ENCODE results near the gene GPAT2.
"Not testable (repeated sequence)": the region's sequence is repeated elsewhere in the genome, so short reads cannot be mapped to it uniquely, and the experiment has no call there.

The GPAT2 gene

GRCh38 chr2:96065381-96065930 is 30.7 kb upstream of the GPAT2 start:
- DNase-seq = no peak

GRCh38 chr2:96064760-96065159 is 30.0 kb upstream of the GPAT2 start:
- not testable (repeated sequence) for DNase-seq

GRCh38 chr2:96064047-96064675 is 29.4 kb upstream of the GPAT2 start:
- DNase-seq = not testable (repeated sequence)

GRCh38 chr2:96063116-96063899 is 28.6 kb upstream of the GPAT2 start:
- peak; percentile 65 for DNase-seq

- not testable (repeated sequence) for DNase-seq
These were observed 27.8 kb upstream of the GPAT2 start for GRCh38 chr2:96062483-96062882.

- DNase-seq = not testable (repeated sequence)
These were observed 27.2 kb upstream of the GPAT2 start for GRCh38 chr2:96061901-96062300.

GRCh38 chr2:96061197-96061817 is 26.6 kb upstream of the GPAT2 start:
- DNase-seq = not testable (repeated sequence)

- DNase-seq = not testable (repeated sequence)
These were observed 25.6 kb upstream of the GPAT2 start for GRCh38 chr2:96060325-96060724.

- DNase-seq = not testable (repeated sequence)
These were observed 24.7 kb upstream of the GPAT2 start for GRCh38 chr2:96059443-96059842.

GRCh38 chr2:96055830-96056229 is 21.1 kb upstream of the GPAT2 start:
- DNase-seq = not testable (repeated sequence)

- DNase-seq = not testable (repeated sequence)
These were observed 19.8 kb upstream of the GPAT2 start for GRCh38 chr2:96054537-96054936.

GRCh38 chr2:96053385-96053784 is 18.7 kb upstream of the GPAT2 start:
- not testable (repeated sequence) for DNase-seq

GRCh38 chr2:96052632-96053031 is 17.9 kb upstream of the GPAT2 start:
- DNase-seq = not testable (repeated sequence)

- DNase-seq = not testable (repeated sequence)
These were observed 15.2 kb upstream of the GPAT2 start for GRCh38 chr2:96049917-96050262.

GRCh38 chr2:96049049-96049916 is 14.6 kb upstream of the GPAT2 start:
- not testable (repeated sequence) for DNase-seq

- DNase-seq = not testable (repeated sequence)
These were observed 838 bp upstream of the GPAT2 start for GRCh38 chr2:96035554-96035953.

GRCh38 chr2:96033997-96034396 is 719 bp downstream of the GPAT2 start:
- not testable (repeated sequence) for DNase-seq

GRCh38 chr2:96027725-96028325 is 6.9 kb downstream of the GPAT2 start:
- not testable (repeated sequence) for DNase-seq

GRCh38 chr2:96025755-96026154 is 9.0 kb downstream of the GPAT2 start:
- DNase-seq = not testable (repeated sequence)

- DNase-seq = no peak
These were observed 9.6 kb downstream of the GPAT2 start for GRCh38 chr2:96025194-96025492.

- DNase-seq = no peak
These were observed 10.2 kb downstream of the GPAT2 start for GRCh38 chr2:96024336-96025193.
